Keratinocyte (primary cell): ENCODE data around the gene LSM14A.

ENCODE experiments used
- CTCF ChIP-seq, 3 experiments: IDR thresholded peaks in 1 of 3; conservative IDR thresholded peaks in 1 of 3; optimal IDR thresholded peaks in 1 of 3; 2 replicates in 2 of 3; 3 replicates in 1 of 3; pipeline versions ENCODE3 to v1.5.1; 2011; ENCODE audit warnings: low read length in 3 of 3, mild to moderate bottlenecking in 3 of 3, moderate library complexity in 2 of 3, control low read depth in 1 of 3, inconsistent platforms in 1 of 3; ENCODE audit not compliant: insufficient read depth in 2 of 3; ENCODE audit errors: extremely low read depth in 1 of 3
- EZH2 ChIP-seq: IDR thresholded peaks from one replicate; pipeline ENCODE4 v1.6.1; 2012; ENCODE audit warnings: inconsistent platforms, mild to moderate bottlenecking, low read length, moderate library complexity

DNA sequence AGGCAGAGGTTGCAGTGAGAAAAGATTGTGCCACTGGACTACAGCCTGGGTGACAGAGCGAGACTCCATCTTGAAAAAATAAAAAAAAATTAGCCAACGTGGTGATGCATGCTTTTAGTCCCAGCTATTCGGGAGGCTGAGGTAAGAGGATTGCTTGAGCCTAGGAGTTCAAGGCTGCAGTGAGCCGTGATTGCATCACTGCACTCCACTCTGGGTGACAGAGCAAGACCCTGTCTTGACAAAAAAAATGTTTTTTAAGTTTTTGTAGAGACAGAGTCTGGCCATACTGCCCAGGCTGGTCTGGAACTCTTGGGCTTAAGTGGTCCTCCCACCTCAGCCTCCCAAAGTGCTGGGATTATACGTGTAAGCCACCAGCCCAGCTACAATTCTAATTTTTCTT is 22.4 kb upstream of the LSM14A start:
- TF ChIP-seq CTCF (optimal IDR thresholded peaks at IDR 0.05 in 1 of 3, IDR thresholded peaks at IDR 0.05 in 1 of 3, conservative IDR thresholded peaks at IDR 0.05 in 1 of 3; ENCODE audit: extremely low read depth in 1 of 3, insufficient read depth in 2 of 3, low read length in 3 of 3): no peak
- TF ChIP-seq EZH2: no peak
